ENCODE results near the gene ATP8B4.

DNA sequence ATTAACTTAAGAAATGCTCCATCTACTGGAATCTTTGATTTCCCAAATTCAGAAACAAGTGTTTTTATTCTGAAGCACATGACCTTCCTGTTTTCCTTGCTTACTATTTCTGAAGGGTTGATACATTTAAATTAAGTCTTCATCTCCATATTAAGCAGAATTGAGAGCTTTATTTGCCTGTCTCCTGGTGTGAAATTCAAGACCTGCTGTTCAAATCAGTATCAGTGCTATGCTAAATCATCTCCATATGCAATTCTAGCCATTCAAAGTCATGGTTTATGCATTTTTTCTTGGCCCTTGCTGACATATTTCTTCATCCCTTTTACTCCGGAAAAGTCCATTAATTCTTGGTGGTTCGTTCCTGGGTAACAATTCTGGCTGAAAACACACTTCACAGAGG is 195.4 kb downstream of the ATP8B4 start:
- TF ChIP-seq FOXM1 (IDR thresholded peaks at IDR 0.05; ENCODE audit: borderline replicate concordance) (no peak), BHLHE40 (IDR thresholded peaks at IDR 0.05; ENCODE audit: borderline replicate concordance) (no peak), PKNOX1 (IDR thresholded peaks at IDR 0.05) (no peak), CTBP1 (IDR thresholded peaks at IDR 0.05; ENCODE audit: borderline replicate concordance) (no peak), FOXA1 (IDR thresholded peaks at IDR 0.05) (no peak), TARDBP (IDR thresholded peaks at IDR 0.05) (no peak), FOXK2 (IDR thresholded peaks at IDR 0.05) (no peak), LEF1 (IDR thresholded peaks at IDR 0.05; ENCODE audit: borderline replicate concordance) (no peak), HDGF (IDR thresholded peaks at IDR 0.05; ENCODE audit: borderline replicate concordance) (no peak), SP1 (IDR thresholded peaks at IDR 0.05) (no peak), SUZ12 (IDR thresholded peaks at IDR 0.05) (no peak), NFRKB (IDR thresholded peaks at IDR 0.05) (no peak), ARNT (IDR thresholded peaks at IDR 0.05) (no peak)

All from HEK293T (cell line).